Naive B cell (primary cell): Measurements from ENCODE around the gene WHAMM. TPM values are rescaled to one million over a fixed set of nuclear protein-coding genes. Genes with fewer than 3 reads are reported as not detected.
"Not testable (repeated sequence)": the region's sequence is repeated elsewhere in the genome, so short reads cannot be mapped to it uniquely, and the experiment has no call there.

Source experiments
- ATAC-seq, 2 donors: fragments of 150-1000 bp; cut with Tn5 transposase; 2 replicates each; pipeline ENCODE4 v1.10.0; 2021; ENCODE audit warnings: low read depth in 2 of 2, mild to moderate bottlenecking in 2 of 2, moderate library complexity in 2 of 2
- DNase-seq: peaks from one replicate; pipeline ENCODE4 v3.0.0; 2022
- H3K27ac Mint-ChIP-seq, 6 donors: one replicate each; pipeline ENCODE4 v1.8.0; 2020 to 2022; ENCODE audit warnings: mild to moderate bottlenecking in 6 of 6, mixed read lengths in 6 of 6, moderate library complexity in 5 of 6, inconsistent platforms in 2 of 6
- H3K27me3 Mint-ChIP-seq, 3 donors: one replicate each; pipeline ENCODE4 v1.8.0; 2021 to 2022; ENCODE audit warnings: mixed read lengths in 3 of 3, mild to moderate bottlenecking in 1 of 3
- H3K36me3 Mint-ChIP-seq, 2 donors: one replicate each; pipeline ENCODE4 v1.8.0; 2020 to 2022; ENCODE audit warnings: mixed read lengths in 2 of 2, inconsistent platforms in 1 of 2, mild to moderate bottlenecking in 1 of 2
- H3K4me1 Mint-ChIP-seq, 3 donors: one replicate each; pipeline ENCODE4 v1.8.0; 2020 to 2022; ENCODE audit warnings: mixed read lengths in 3 of 3, inconsistent platforms in 1 of 3, mild to moderate bottlenecking in 1 of 3, moderate library complexity in 1 of 3
- H3K4me3 Mint-ChIP-seq, 8 donors: one replicate each; pipeline ENCODE4 v1.8.0; 2020 to 2022; ENCODE audit warnings: mild to moderate bottlenecking in 8 of 8, mixed read lengths in 8 of 8, moderate library complexity in 8 of 8, inconsistent platforms in 2 of 8
- H3K9me3 Mint-ChIP-seq, 7 donors: one replicate each; pipeline ENCODE4 v1.8.0; 2020 to 2022; ENCODE audit warnings: mixed read lengths in 7 of 7, mild to moderate bottlenecking in 5 of 7, inconsistent platforms in 2 of 7, moderate library complexity in 1 of 7
- polyA plus RNA-seq, 6 donors: library from polyadenylated mRNA; unstranded; fragments of 300-500 nt; fragmentation: Illumina TruSeq; gene quantifications; one replicate each; pipeline ENCODE4 v1.2.3, GENCODE V29; 2021; ENCODE audit warnings: low read depth in 6 of 6

The WHAMM gene
- polyA plus RNA-seq, 6 donors from 2014 or later: 2.2 to 7.3 (median 5.1) TPM

DNA sequence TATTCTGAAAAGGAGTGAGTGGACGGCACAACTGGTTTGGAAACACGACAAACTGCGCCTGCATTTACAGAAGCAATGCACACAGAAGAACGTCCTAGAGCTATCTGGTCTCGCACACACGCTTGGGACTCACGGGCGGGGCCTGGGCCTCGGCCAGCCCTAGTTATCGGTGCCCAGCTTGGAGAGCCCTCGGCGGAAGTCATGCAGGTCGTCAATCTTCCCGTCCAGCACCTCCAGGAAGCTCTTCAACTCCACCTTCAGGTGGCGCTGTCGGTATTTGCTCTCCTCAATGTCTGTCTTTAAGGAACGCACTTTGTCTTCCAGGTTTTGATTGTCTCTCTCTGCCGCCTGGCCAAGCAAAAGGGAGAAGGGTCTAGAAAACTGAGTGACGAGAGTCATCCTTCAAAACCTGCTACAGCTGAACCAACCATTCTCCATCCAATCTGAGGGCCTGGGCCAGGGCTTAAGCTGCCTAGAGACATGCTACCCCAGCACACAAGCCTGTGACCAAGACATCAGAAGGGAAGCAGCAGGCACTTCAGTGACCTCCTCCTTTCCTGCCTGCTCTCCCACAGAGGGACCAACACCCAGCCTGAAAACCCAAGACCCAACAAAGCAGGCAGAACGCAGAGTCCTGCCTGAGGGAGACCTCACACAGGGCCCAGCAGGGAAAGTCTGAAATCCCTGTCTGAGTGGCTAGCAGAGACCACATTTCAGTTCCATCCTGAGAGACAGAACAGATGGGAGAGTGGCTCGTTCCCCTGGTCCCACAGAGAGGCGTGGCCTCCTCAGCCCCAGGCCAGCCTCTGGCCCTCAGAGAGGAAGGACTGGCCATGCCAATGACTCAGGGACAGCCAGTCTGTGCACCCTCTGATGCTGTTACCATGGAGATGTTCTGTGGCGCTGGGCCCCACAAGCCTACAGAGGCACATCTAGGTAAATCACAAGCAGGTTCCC is 40.4 kb downstream of the WHAMM start:
- Mint-ChIP-seq H3K4me1 (peaks cover 19 to 31% (median 31%) of the 10 kb centered on the region in 3 donors), H3K27me3 (no peaks in the 10 kb centered on the region), H3K27ac (peak overlapping the region in 3 of 6 donors; percentile 22 to 74 (median 48)), H3K4me3 (peak overlapping the region in 4 of 8 donors; percentile 2 to 65 (median 25)), H3K9me3 (peaks cover 0 to 4% (median 0%) of the 10 kb centered on the region in 7 donors), H3K36me3 (no peaks in the 10 kb centered on the region)
- ATAC-seq: peak; percentile 10 to 32
- DNase-seq: peak; percentile 48

DNA sequence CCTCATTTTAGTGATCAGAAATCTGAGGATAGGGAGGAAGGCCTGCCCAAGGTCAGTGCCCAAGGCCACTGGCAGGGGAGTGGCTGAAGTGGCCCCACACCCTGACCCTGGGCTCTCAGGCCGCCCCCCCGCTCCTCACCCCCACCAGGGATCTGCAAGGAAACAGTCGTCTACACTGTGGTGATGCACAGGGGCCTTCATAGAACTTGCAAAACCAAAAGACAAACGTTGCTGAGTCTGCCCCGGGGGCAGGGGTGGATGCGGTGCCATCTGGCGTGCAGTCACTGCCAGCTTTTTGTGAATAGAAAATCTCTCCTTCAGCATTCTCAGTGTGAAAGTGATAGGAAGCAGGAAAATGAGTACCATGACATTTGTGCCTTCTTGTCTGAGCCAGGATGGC is 41.3 kb downstream of the WHAMM start:
- H3K9me3 Mint-ChIP-seq: no peaks in the 10 kb centered on the region
- no peaks in the 10 kb centered on the region for H3K36me3 Mint-ChIP-seq
- H3K4me1 Mint-ChIP-seq: peaks cover 14 to 27% (median 26%) of the 10 kb centered on the region in 3 donors
- peak overlapping the region in 2 of 6 donors; percentile 22 to 65 for H3K27ac Mint-ChIP-seq
- DNase-seq (no peak), ATAC-seq (no peak)
- no peak overlapping the region for H3K4me3 Mint-ChIP-seq
- no peaks in the 10 kb centered on the region for H3K27me3 Mint-ChIP-seq

DNA sequence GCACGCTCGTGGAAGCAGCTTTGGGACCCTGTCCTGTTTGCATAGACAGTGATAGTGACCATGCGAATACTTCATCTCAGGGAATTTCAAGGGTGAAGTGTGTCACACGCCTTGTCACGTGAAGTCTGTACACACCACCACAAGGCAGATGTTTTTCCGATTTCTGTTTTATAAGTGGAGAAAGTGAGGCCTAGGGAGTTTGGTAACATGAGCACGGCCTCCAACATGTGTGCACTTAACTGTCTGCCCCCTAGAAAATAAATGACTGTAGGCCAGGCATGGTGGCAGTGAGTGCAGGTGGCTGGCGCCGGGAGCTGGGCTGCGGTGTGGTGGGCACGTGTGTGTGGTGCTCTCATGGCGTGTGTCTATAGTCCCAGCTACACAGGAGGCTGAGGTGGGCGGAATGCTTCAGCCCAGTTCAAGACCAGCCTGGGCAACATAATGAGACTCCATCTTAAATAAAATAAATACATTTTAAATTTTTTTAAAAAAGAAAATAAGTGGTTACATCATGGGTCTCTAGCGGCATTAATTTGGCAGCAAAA is 42.0 kb downstream of the WHAMM start:
- H3K9me3 Mint-ChIP-seq: no peaks in the 10 kb centered on the region
- no peak overlapping the region for H3K4me3 Mint-ChIP-seq
- DNase-seq (no peak), ATAC-seq (no peak)
- no peaks in the 10 kb centered on the region for H3K27me3 Mint-ChIP-seq
- no peaks in the 10 kb centered on the region for H3K36me3 Mint-ChIP-seq
- no peak overlapping the region for H3K27ac Mint-ChIP-seq
- H3K4me1 Mint-ChIP-seq: peaks cover 14 to 30% (median 29%) of the 10 kb centered on the region in 3 donors

DNA sequence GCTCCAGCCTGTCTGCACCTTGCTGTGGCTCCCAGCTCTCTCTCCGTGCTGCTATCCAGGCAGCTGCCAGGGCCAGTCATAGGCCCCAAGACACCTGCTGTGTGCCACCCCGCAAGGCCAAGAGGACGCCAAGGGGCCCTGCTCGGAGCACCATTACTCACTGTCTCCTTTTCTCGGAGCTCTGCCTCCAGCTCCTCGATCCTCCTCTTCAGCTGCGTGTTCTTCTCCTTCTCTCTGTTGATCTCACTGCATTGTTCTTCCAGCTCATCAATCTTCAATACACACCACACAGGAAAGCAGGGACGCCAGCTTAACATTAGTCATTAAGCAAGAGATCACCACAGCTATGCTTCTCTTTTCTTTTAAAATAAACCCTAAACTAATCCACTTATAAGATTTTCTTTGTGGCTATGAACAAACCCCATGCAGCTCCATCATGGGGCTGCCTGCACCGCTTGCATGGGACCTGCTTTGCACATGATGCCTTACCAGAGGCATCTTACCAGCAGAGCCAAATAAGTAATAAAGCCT is 42.6 kb downstream of the WHAMM start:
- H3K4me1 Mint-ChIP-seq: peaks cover 14 to 30% (median 29%) of the 10 kb centered on the region in 3 donors
- ATAC-seq (no peak), DNase-seq (no peak)
- peak overlapping the region in 1 of 6 donors; percentile 0 for H3K27ac Mint-ChIP-seq
- no peaks in the 10 kb centered on the region for H3K36me3 Mint-ChIP-seq
- no peaks in the 10 kb centered on the region for H3K9me3 Mint-ChIP-seq
- no peak overlapping the region for H3K4me3 Mint-ChIP-seq
- H3K27me3 Mint-ChIP-seq: no peaks in the 10 kb centered on the region

DNA sequence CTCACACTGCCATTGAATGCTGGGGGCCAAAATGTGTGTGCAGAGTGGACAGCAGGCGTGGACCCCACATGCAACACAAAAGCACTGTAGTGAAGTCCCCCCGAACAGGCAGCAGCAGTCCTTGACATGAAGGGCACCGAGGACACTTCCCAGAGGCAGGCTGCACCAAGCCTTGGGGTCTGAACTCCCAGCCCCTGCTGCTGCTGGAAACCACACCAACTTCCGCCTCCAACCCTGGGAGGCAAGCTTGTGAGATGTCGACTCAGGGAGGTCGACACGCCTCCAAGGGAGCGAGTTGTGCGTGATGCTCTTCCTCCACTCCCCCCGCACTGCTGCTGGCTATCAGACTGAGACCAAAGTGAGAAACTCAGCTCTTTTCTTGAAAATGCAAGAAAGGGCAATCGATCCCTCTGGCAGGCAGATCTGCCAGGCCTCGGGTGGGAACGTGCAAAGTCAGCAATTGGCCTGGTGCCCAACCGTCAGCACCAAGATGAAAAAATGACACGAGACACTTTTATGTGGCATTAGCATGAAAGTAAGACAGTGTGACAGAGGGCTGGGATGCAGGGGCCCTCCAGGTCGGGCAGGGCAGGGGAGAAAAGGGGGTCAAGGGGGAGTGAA is 43.6 kb downstream of the WHAMM start:
- Mint-ChIP-seq H3K4me1 (peaks cover 14 to 30% (median 29%) of the 10 kb centered on the region in 3 donors), H3K36me3 (no peaks in the 10 kb centered on the region), H3K27me3 (no peaks in the 10 kb centered on the region), H3K27ac (peak overlapping the region in 1 of 6 donors; percentile 63), H3K9me3 (no peaks in the 10 kb centered on the region), H3K4me3 (no peak overlapping the region)
- no peak for DNase-seq
- no peak for ATAC-seq

DNA sequence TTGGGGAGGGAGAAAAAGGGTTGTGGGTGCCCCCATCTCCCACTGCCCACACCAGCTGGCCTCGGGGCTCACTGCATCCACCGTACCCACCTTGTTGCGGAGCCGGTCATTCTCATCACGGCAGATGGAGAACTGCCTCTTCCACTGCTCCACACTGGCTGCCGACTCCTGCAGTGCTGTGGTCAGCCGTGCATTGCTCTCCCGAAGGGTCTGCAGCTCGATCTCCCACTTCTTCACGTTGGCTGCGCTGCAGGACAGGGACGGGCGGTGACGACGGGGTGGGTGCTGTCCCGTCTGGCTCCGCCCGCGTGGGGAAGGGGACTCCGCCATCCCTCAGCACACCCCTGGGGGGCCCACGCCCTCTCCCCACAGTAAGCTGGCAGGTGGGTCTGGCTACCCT is 45.1 kb downstream of the WHAMM start:
- no peak overlapping the region for H3K4me3 Mint-ChIP-seq
- H3K9me3 Mint-ChIP-seq: no peaks in the 10 kb centered on the region
- H3K4me1 Mint-ChIP-seq: peaks cover 10 to 27% (median 26%) of the 10 kb centered on the region in 3 donors
- H3K27ac Mint-ChIP-seq: no peak overlapping the region
- no peak for ATAC-seq
- DNase-seq: no peak
- H3K27me3 Mint-ChIP-seq: no peaks in the 10 kb centered on the region
- H3K36me3 Mint-ChIP-seq: peaks cover 0 to 4% of the 10 kb centered on the region in 2 donors

DNA sequence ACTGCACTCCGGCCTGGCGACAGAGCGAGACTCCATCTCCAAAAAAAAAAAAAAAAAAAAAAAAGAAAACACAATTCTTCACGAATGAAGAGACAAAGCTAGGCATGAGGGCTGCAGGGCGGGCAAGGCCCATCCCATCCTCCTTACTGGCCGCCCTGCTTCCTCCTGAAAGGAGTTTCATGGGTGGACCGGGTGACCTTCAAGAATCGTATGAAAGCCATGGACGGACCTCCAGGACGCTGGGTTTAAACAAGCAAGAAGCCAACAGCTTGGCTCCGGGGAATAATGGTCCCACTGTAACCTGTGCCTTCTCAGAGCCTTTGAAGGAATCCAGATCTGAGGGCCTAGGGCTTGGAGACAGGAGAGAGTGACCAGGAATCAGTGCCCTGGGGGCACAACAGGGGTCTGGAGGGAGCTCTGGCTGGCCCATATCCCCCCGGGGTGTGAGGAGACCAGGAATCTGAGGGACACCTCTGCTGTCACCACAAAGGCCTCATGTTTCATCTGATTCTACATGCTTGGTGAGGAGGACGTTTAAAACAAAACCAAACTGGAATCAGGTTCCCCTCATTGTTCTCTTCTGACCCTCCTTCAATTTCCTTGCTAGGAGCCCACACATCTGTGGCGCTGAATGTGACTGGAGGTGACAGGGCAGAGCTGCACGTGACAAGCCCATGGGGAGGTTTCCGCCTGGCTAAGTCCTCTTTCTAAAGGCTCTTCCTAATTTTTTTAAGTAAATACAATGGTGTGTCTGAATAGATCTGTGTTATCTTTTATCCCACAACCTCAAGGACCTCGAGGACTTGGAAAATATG is 46.1 kb downstream of the WHAMM start:
- Mint-ChIP-seq H3K27ac (peak overlapping the region in 5 of 6 donors; percentile 7 to 76 (median 38)), H3K9me3 (no peaks in the 10 kb centered on the region), H3K4me1 (peaks cover 7 to 21% (median 20%) of the 10 kb centered on the region in 3 donors), H3K4me3 (peak overlapping the region in 3 of 8 donors; percentile 22 to 42 (median 34)), H3K27me3 (no peaks in the 10 kb centered on the region), H3K36me3 (peaks cover 0 to 4% of the 10 kb centered on the region in 2 donors)
- DNase-seq (no peak), ATAC-seq (peak in 1 of 2 donors; percentile 44)

DNA sequence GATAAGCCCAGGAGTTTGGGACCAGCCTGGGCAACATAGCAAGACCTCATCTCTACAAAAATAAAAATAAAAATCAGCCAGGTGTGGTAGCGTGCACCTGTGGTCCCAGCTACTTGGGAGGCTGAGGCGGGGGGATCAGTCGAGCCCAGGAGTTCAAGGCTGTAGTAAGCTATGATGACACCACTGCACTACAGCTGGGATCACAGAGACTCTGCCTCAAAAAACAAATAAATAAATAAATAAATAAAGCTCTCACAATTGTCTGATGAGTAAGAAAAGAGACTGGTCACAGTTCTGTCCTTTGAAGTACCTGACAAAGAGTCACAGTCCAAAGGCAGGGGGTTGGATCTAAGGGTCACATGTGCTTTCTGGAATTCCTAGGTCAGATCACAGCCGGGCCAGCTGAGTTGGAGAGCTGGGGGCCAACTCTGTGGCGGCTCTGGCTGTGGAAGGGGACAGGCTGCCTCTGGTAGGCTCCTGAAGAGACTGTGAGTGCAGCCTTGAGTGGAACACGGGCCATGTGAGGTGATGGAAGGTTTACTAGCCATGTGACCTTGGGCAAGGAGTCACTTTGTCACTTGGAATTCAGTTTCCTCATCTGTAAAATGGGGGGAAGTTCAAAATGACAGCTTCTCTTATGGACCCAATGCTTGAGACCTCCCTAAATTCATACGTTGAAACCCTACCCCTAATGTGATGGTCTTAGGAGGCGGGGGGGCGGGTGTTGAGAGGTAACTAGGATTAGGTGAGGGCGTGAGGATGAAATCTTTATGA is 47.2 kb downstream of the WHAMM start:
- peak overlapping the region in 3 of 6 donors; percentile 36 to 76 (median 44) for H3K27ac Mint-ChIP-seq
- no peaks in the 10 kb centered on the region for H3K9me3 Mint-ChIP-seq
- DNase-seq (no peak), ATAC-seq (no peak)
- no peaks in the 10 kb centered on the region for H3K27me3 Mint-ChIP-seq
- peaks cover 7 to 26% (median 21%) of the 10 kb centered on the region in 3 donors for H3K4me1 Mint-ChIP-seq
- H3K4me3 Mint-ChIP-seq: peak overlapping the region in 2 of 8 donors; percentile 29 to 54
- H3K36me3 Mint-ChIP-seq: peaks cover 0 to 4% of the 10 kb centered on the region in 2 donors

DNA sequence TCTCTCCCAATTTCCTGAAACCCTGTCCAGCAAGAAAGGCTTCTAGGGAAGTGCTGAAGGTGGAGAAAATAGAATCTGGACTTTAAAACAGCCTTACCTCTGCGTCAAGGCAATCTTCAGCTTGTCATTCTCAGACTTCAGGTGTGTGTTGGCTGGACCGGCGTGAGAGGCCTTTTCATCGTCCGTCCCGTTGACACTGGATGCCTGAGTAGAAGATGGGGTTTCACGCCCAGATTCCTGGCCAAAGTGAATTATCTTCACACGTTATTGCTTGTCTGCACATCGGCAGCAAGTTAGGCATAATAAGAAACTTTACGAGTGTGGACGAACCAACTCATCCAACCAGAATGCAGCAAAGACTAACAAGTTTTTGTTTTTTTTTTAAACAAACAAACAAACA is 49.5 kb downstream of the WHAMM start:
- H3K9me3 Mint-ChIP-seq: no peaks in the 10 kb centered on the region
- H3K4me3 Mint-ChIP-seq: peak overlapping the region in 1 of 8 donors; percentile 41
- H3K36me3 Mint-ChIP-seq: peaks cover 0 to 4% of the 10 kb centered on the region in 2 donors
- no peaks in the 10 kb centered on the region for H3K27me3 Mint-ChIP-seq
- ATAC-seq: no peak
- peaks cover 0 to 17% (median 16%) of the 10 kb centered on the region in 3 donors for H3K4me1 Mint-ChIP-seq
- DNase-seq: no peak
- no peak overlapping the region for H3K27ac Mint-ChIP-seq

DNA sequence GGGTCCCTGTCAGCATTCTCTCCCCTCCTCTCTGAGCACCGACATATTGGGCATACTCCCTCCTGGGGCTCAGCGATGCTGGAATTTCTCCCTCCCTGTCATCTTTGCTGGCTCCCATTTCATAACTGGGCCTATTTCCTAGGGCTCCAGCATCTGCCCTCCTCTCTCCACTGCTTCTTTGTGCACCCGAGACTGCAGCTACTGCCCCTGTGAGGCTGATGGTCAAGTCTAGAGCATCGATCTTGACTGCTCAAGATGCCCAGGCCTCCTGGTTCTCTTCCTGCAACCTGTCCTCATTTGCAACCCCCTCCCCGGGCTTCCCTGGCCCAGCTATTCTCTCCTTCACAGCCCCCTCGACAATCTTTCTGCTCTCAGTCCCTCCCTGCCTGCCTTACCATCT is 53.5 kb downstream of the WHAMM start:
- no peak overlapping the region for H3K4me3 Mint-ChIP-seq

DNA sequence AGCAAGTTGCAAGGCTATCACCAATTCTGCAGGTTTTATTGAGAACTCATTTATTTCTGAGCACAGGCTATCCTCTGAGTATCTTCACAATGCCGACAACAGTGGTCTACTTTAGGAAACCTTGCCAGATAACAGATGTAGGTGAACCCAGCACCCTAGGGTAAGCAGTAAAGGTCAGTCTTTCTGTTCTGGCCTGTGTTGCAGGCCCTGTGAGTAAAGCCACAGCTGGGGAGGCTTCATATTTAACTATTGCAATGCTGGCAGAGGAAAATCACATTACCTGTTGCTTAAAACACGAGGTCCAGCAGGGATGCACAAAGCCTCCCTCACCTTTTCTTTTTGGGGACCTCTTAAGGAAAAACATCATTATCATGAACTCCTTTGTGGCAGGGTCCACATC is 55.5 kb downstream of the WHAMM start:
- ATAC-seq: no peak
- H3K9me3 Mint-ChIP-seq: peaks cover 0 to 1% (median 0%) of the 10 kb centered on the region in 7 donors

More for the DNA sequence above, 53.5 kb downstream of the WHAMM start:
- ATAC-seq (no peak), DNase-seq (no peak)
- Mint-ChIP-seq H3K9me3 (no peaks in the 10 kb centered on the region), H3K4me1 (peaks cover 0 to 6% (median 3%) of the 10 kb centered on the region in 3 donors), H3K27ac (peak overlapping the region in 3 of 6 donors; percentile 2 to 65 (median 13)), H3K36me3 (peaks cover 0 to 4% of the 10 kb centered on the region in 2 donors), H3K27me3 (no peaks in the 10 kb centered on the region)

DNA sequence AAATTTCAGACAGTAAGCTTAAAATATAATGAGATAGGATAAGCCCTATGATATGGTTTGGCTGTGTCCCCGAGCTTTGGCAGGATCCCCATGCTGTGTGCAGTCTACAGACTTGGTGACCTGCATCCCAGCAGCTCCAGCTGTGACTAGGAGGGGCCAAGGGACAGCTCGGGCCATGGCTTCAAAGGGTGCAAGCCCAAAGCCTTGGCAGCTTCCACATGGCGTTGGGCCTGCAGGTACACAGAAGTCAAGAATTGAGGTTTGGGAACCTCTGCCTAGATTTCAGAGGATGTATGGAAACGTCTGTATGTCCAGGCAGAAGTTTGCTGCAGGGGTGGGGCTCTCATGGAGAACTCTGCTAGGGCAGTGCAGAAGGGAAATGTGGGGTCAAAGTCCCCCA is 56.2 kb downstream of the WHAMM start:
- not testable (repeated sequence) for DNase-seq, H3K27me3 Mint-ChIP-seq, ATAC-seq, H3K36me3 Mint-ChIP-seq, H3K4me3 Mint-ChIP-seq, H3K4me1 Mint-ChIP-seq, H3K27ac Mint-ChIP-seq, H3K9me3 Mint-ChIP-seq

More for the DNA sequence above, 55.5 kb downstream of the WHAMM start:
- Mint-ChIP-seq H3K4me3 (no peak overlapping the region), H3K4me1 (peaks cover 0 to 6% (median 0%) of the 10 kb centered on the region in 3 donors), H3K36me3 (no peaks in the 10 kb centered on the region), H3K27me3 (no peaks in the 10 kb centered on the region), H3K27ac (no peak overlapping the region)
- no peak for DNase-seq
